ENCODE data around the gene EHBP1L1.

EHBP1L1 gene

DNA sequence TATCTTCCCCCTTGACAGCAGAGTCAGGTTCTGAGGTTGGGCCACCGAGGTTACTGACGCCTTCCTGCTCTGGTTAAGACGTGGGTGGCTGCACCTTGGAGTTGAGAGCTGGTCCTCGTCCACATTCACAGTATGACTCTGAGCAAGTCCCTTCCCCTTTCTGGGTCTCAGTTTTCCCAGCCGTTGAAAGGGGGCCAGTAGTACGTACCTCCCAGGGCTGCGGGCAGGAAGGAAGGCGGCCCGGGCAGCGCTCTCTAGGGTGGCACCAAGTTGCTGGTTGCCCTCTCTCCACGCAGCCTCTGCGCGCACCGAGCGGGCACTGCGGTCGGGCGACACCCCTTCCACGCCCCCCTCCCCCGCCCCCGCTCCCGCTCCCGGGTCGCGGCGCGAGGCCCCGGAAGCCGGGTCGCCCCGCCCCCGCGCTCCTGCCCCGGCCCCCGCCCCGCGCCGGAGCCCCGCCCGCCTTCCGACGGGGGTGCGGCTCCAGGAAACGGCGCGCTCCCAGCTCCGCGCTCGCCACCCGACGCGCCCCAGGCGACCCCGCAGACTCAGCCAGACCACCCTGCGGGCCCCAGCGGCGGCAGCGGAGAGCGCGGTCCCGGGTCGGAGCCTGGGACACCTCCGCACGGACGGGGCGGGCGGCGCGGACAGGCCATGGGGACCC lies at the start of gene EHBP1L1:
Gene EHBP1L1 (plus strand): TSS at position 486 of the 664 bp plus-strand sequence. CDS start 250 bp downstream, outside the sequence.
- FAIRE-seq: no peak

DNA sequence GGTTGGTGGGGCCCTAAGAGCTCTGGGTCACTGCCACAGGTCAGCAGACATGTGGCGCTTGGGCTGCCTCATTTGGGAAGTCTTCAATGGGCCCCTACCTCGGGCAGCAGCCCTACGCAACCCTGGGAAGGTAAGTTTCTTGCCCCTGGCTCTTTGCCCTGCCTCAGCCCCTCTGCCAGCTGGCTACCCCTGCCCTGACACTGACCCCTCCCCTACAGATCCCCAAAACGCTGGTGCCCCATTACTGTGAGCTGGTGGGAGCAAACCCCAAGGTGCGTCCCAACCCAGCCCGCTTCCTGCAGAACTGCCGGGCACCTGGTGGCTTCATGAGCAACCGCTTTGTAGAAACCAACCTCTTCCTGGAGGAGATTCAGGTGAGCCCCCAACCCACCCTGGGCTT lies 49.1 kb upstream of the EHBP1L1 start:
- FAIRE-seq: no peak

DNA sequence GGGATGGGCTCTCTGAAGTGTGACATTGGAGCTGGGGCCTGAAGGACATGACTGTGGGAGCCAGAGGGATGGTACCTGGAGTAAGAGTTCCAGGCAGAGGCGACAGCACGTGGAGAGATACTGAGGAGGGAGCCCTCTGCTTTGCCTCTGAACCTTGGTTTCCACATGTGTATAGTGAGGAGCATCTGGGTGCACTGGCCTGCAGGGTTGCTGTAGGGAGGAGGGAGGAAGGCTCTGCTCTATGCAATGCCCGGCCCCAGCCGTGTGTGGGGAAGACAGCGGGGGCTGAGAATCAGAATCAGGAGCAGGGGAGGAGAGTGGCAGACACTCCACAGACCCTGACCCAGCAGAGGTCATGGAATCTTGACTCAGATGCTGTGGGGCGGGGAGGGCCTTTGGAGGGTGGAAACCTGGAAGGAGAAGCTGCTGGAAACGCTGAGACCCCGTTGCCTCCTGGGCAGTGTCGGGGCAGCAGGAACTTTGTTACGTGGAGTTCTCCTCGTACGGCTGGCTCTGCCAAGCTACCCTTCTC lies 47.0 kb upstream of the EHBP1L1 start:
- no peak for FAIRE-seq

DNA sequence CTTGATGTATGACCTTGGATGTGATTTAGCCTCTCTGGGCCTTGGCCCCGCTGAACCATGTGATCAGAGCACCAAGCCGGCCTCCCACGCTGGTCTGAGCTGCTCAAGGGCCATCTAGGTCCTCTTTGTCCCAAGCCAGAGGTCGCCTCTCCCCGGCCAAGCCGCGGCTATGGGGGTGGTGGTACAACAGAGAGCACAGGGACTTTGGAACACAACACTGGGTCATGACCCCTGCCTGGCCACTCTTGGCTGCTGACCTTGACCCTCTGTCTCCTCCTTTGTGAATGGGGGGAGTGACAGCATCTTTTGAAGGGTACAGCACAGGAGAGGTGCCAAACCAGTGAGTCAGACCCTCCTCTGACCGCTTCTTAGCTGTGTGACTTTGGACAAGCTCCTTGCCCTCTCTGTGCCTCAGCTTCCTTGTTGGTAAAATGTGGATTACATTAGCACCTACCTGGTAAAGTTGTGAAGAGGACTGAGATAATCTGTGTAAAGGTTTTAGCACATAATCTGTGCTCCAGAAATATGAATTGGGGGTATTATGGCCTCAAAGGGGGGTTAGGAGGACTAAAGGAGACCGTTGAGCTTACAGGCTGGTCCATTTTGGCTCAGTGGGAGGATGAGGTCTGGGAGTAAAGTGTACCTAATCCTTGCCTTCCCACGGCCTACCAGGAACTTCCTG lies 46.2 kb upstream of the EHBP1L1 start:
- FAIRE-seq: no peak

DNA sequence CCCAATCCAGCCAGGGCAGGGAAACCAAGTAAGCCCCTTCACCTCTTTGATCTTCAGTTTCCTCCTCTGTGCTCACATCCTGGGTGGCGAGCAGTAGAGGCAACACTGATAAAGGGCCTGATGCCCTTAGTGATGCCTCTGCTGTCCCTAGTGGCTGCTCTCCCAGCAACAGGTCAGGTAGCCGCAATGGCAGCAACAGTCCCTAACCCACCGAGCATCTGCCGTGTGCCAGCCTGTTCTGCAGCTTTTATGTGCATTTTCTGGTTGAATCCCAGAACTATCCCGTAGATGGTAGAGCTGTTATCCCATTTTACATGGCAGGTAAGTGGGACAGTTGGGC lies 45.7 kb upstream of the EHBP1L1 start:
- no peak for FAIRE-seq

DNA sequence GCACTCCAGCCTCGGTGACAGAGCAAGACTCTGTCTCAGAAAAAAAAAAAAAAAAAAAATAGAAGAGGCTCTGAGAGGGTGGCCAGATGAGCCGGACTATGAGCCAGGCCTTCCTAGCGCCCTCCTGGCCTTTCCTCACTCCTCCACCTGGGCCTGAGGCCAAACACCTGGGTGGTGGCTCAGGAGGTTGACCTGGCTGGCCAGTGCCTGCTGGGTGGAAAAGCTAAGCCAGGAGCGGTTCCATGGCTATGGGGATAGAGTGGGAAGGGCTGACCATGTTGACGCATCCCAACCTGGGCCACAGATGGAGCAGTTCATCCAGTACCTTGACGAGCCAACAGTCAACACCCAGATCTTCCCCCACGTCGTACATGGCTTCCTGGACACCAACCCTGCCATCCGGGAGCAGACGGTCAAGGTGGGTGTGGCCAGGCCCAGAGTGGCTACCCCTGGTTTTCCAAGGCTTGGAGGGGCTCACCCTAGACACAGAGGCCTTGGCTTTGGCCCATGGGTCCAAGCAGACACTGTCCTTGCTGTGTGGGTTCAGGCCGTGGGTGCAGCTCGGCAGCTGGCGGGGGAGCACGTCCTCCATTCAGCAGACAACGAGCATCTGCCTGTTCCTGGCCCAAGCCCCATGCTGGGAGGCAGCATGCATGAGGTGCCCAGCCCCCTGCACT lies 43.3 kb upstream of the EHBP1L1 start:
- FAIRE-seq: no peak

DNA sequence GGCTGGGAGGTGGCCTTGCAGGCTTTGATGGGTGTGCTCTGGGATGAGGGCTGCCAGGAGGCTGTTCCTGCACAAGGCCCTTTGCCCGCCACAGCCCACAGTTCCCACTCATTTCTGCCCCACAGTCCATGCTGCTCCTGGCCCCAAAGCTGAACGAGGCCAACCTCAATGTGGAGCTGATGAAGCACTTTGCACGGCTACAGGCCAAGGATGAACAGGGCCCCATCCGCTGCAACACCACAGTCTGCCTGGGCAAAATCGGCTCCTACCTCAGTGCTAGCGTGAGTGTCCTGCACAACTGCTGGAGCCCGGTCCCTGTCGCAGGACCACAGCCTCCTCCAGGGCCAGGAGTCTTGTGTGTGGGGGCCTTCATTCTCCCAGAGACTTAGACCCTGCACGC lies 40.8 kb upstream of the EHBP1L1 start:
- FAIRE-seq: no peak

DNA sequence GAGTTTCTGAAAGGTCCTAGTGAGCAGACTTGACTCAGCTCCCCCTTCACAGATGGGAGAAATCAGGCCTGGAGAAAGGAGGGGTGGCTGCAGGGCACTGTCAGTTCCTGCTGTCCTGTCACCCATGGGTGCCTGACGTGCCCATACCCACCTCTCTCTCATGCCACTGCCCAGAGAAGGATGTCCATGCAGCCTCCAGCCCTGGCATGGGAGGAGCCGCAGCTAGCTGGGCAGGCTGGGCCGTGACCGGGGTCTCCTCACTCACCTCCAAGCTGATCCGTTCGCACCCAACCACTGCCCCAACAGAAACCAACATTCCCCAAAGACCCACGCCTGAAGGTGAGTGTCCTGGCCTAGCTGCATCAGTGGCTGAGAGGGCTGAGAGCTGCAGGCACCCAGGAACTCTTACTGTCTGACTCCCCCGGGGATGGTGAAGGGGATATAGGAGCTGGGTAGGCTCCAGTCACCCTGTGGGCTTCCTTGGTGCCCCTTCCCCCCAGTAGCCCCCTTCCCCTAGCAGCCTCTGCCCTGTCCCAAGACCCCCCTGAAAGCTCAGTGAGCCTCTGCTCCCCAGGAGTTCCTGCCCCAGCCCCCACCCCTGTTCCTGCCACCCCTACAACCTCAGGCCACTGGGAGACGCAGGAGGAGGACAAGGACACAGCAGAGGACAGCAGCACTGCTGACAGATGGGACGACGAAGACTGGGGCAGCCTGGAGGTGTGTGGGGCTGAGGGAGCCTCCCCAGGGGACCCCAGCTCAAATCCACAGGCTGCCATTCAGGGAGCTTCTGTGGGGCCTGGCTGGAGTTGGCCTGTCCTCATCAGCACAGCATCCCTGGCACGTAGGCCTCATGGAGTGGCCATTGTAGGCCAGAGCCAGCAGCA lies 39.2 kb upstream of the EHBP1L1 start:
- no peak for FAIRE-seq

DNA sequence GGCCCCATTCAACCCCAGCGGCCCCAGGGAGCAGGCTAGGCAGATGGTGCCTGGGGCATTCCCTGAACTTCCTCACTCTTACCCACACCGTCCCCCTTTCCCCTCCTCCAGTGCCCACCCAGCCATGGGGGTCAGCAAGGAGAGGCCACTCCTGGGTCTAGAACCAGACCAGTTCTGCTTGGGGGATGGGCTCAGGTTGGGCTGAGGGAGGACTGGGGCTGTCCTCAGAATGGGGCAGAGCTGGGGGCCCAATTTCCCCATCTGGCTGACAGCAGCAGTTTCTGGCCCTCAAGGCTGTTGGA lies 38.6 kb upstream of the EHBP1L1 start:
- no peak for FAIRE-seq

DNA sequence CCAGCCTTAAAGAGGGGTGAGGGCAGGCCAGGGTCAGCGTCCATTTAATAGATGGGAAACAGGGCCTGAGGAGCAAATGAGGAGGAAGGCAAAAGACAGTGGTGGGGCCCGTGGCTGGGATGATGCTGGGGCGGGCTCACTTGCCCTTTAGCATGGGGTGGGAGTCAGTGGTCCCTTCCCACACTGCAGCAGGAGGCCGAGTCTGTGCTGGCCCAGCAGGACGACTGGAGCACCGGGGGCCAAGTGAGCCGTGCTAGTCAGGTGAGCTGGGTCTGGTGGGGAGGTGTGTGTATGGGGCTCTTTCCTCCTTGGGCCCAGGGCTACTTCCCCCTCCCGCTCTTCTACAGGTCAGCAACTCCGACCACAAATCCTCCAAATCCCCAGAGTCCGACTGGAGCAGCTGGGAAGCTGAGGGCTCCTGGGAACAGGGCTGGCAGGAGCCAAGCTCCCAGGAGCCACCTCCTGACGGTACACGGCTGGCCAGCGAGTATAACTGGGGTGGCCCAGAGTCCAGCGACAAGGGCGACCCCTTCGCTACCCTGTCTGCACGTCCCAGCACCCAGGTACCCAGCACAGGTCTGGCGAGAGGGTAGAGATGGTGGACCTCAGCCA lies 38.1 kb upstream of the EHBP1L1 start:
- FAIRE-seq: no peak

DNA sequence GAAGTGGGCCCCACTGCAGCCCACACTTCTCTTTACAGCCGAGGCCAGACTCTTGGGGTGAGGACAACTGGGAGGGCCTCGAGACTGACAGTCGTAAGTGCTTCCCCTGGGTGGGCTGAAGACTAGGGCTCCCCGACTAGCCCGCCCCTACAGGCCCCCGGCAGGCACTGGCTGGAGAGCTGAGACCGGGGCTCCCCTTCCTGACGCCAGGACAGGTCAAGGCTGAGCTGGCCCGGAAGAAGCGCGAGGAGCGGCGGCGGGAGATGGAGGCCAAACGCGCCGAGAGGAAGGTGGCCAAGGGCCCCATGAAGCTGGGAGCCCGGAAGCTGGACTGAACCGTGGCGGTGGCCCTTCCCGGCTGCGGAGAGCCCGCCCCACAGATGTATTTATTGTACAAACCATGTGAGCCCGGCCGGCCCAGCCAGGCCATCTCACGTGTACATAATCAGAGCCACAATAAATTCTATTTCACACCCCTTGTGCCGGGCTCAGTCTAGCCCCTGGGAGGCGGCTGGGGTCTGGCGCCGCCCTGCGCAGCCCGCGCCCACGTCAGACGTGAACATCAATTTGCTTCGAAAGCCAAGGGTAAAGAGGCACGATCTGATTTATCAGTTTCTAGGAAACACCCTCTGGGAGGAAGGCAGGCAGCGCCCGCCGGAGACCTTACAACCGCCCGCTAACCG lies 37.5 kb upstream of the EHBP1L1 start:
- no peak for FAIRE-seq

DNA sequence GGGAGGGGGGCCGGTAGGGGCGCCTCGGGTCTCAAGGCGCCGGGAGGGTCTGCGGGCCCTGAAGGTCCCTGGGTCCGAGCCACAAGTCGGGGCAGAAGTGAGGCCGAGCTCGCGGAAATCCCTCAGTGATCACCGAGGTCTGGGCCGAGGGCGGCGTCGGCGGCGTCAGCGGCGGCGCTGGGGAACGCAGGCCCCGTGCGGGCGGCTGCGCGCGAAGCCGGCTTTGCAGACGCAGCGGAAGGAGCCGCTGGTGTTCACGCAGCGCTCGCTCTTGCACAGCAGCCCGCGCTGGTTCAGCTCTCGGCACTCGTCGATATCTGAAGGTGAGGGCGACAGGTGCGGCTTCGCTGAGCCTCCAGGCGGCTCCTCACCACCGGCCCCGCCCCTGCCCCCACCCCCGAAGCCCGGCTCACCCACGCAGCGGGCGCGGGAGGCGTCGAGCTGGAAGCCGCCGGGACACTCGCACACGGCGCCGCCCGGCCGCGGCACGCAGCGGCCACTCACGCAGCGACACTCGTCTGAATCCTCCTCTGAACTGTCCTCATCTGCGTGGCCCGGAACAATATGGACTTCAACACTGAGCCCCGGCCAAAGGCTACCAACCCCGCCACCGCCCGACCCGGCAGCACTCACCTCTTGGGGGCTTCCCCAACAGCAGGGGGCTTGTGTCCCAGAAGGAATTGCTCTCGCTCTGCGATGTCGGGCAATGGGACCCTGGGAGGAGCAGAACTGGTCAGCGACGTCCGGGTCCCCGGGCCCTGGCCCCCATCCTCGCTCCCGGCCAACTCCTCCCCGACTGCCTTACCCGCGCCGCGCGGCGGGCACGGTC lies 36.7 kb upstream of the EHBP1L1 start:
- no peak for FAIRE-seq

DNA sequence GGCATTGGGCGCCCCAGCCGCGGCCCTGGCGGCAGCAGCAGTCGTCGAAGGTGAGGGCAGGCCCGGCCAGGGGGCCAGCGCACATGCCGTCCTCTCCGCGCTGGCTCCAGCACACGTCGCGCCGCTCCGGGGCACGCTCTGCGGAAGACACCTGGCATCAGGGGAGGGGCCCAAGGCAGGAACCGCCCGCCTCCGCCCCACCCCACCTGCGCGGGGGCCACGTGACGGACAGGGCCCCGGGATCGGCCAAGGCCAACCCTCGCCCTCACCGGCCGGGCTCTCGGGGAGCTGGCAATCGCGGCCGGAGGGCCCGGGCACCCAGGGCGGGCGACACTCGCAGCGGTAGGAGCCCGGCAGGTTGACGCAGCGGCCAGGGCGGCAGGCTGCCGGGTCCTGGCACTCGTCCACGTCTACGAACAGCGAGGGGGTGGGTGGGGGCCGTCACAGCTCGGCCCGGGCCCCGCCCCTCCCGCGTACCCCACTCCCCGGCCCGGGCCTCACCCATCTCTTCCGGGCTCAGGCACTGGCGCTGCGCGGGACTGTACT lies 36.0 kb upstream of the EHBP1L1 start:
- no peak for FAIRE-seq

DNA sequence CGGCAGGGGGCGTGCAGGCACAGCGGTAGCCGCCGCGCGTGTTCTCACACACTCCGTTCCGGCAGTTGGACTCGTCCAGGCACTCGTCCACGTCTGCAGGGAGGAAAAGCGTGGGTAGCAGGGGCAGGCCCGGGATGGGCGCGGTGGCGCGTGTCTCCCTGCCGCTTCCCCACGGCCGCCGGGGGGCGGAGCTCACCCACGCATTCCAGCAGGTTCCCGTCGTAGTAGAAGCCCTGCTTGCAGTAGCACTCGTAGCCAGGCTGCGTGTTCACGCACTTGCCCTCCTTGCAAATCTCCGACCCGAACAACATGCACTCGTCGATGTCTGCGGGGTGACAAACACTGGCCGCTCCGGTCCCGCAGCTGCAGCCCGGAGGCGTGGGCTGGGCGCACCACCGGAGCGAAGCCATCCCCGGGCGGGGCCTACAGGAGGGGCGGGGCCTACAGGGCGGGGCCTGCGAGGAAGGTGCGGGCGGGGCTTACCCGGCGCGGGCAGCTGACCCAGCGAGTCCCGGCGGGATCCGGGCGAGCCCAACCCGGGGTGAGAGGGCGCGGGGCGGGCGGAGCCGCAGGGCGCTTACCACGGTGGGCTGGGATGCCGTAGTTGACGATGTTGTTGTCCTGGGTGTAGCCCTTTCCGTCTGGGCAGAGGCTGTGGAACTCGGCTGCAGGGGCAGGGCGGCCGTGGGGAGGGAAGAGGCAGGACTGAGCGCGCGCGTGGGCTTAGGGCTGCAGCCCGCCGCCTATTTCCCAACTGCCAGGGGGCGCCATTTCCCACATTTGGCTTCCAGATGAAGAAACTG lies 35.4 kb upstream of the EHBP1L1 start:
- no peak for FAIRE-seq

DNA sequence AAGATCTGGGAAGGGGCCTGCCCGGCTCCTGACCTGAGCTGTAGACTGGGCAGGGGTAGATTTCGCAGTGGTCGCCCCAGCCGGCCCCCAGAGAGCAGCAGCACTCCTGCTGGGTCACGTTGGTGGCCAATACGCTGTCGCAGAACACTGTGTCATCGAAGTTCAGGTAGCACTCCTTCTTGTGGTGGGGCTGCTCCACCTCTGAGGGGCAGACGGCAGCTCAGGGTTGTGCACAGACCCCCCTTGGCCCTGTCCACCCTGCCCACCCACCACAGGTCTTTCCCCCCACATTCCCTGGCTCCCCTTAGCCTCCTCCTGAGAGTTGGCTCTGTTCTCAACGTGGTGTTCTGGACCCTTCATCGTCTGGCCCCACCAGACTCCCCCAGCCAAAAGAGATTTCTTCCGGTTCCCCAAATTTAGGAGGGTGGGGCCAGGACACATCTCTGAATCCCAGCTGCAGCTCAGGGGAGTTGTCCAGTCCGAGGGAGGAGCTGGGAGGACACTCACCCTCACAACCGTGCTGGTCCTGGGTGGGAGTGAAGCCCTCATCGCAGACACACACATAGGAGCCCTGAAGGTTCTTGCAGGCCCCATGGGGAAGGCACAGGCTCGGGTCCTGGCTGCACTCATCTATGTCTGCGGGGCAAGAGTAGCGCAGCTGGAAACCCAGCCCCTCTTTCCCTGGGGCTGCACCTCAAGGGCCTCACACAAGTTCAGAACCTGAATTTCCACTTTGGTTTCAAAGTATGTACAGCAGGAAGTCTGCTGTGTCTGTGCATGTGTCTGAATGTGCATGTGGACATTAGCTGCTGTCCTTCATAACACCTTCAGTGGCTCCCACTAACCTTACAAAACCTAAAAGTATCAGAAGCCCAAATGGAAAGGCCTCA lies 34.5 kb upstream of the EHBP1L1 start:
- FAIRE-seq: no peak

DNA sequence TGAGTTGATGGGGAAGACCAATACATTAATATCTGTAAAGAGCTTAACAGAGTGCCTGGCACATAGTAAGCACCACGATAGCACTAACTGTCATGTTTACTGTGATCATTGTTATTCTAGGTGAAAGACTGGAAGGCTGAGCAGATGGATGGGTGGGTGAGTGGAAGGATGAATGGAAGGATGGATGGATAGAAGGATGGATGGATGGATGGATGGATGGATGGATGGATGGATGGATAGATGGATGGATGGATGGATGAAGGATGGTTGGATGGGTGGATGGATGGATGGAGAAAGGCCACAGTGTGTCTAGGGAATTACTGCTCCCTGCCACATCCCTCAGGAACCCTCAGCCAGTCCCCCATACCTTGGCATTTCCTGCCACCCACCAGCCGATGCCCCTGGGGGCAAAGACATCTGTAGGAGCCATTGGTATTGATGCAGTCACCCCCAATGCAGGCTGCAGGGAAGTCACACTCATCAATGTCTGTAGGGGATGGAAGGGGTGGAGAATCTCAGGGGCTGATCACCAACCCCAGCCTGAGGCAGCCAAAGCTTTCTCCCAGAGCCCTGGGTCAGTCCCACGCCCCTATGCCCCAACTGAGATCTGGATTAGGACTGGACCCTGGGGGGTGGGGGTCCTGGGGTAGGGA lies 33.0 kb upstream of the EHBP1L1 start:
- FAIRE-seq: no peak

DNA sequence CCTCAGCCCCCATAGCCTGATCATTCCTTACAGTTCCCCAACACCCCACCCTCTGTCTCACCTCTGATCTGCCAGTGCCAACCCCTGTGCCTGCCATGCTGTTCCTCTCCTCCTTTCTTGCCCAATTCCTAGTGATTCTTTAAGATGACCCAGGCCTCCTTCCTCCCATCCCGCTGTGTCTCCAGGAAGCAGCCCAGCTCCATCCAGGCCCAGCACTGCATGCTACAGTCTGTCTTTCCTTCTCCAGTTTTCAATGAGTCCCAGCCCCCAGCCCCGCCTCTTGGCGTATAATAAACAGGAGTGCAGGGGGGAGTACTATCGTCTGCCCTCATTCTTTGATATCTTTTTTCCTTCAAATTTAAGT lies 30.0 kb upstream of the EHBP1L1 start:
- FAIRE-seq: no peak

DNA sequence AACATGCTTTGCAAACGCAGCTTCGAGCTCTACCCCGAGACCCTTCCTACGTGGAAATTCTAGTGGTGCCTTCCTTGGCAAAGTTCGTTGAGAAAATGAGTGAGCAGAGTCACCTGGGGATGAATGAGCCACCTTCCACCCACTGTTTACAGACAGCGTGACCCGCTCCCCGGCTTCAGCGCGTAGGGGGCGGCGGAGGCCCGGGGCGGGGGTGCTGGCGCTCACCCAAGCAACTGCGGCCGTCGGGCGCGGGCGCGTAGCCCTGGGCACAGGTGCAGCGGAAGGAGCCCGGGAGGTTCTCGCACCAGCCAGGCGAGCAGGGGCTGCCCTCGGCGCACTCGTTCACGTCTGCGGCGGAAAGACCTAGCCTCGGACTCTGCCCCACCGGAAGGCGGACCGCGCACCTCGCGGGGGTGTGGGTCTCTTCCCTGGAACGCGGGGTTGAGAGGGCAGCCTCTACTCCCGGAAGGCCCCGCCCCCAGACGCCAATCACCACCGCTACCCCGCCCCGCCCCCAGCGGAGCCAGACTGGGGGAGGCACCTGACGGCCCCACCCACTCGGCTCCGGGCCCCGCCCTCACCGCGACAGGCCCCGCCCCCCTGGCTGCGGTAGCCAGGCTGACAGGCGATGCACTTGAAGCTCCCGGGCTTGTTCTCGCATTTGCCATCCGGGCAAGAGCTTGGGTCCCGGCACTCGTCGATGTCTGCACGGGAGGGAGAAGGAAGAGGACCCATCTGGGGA lies 29.5 kb upstream of the EHBP1L1 start:
- FAIRE-seq: no peak
